Ishikawa (cell line): ENCODE data around the gene ROBO1.

Source experiments
- CEBPB ChIP-seq: IDR thresholded peaks from 2 replicates; pipeline ENCODE4 v1.6.1; 2012
- CREB1 ChIP-seq: IDR thresholded peaks from 2 replicates; pipeline ENCODE4 v1.6.1; 2012; ENCODE audit warnings: low read depth
- EGR1 ChIP-seq: IDR thresholded peaks from 2 replicates; pipeline ENCODE4 v1.6.1; 2012
- EP300 ChIP-seq: IDR thresholded peaks from 2 replicates; pipeline ENCODE4 v1.6.1; 2012; ENCODE audit warnings: borderline replicate concordance
- FOXM1 ChIP-seq: IDR thresholded peaks from 2 replicates; pipeline ENCODE4 v1.6.1; 2012; ENCODE audit warnings: low read depth, borderline replicate concordance
- MAX ChIP-seq: IDR thresholded peaks from 2 replicates; pipeline ENCODE4 v1.6.1; 2012
- NFIC ChIP-seq: IDR thresholded peaks from 2 replicates; pipeline ENCODE4 v1.6.1; 2012
- RAD21 ChIP-seq: IDR thresholded peaks from 2 replicates; pipeline ENCODE4 v1.6.1; 2012; ENCODE audit warnings: low read depth
- REST ChIP-seq: IDR thresholded peaks from 2 replicates; pipeline ENCODE4 v1.6.1; 2012; ENCODE audit warnings: low read depth, mild to moderate bottlenecking
- TAF1 ChIP-seq: IDR thresholded peaks from 2 replicates; pipeline ENCODE4 v1.6.1; 2012; ENCODE audit warnings: low read depth, mild to moderate bottlenecking
- TCF12 ChIP-seq: IDR thresholded peaks from 2 replicates; pipeline ENCODE4 v1.6.1; 2012; ENCODE audit warnings: low read depth
- TEAD4 ChIP-seq: IDR thresholded peaks from 2 replicates; pipeline ENCODE4 v1.6.1; 2012
- USF1 ChIP-seq: IDR thresholded peaks from 2 replicates; pipeline ENCODE4 v1.6.1; 2012
- YY1 ChIP-seq: IDR thresholded peaks from 2 replicates; pipeline ENCODE4 v1.6.1; 2012; ENCODE audit warnings: low read depth
- ZBTB7A ChIP-seq: IDR thresholded peaks from 2 replicates; pipeline ENCODE4 v1.6.1; 2012; ENCODE audit warnings: low read depth

ROBO1 gene

GRCh38 chr3:79202471-79203143, 565.2 kb downstream of the ROBO1 start:
- TF ChIP-seq TEAD4 (no peak), TCF12 (no peak), YY1 (no peak), MAX (no peak), EGR1 (no peak), REST (no peak), NFIC (no peak), FOXM1 (no peak), TAF1 (no peak), CREB1 (no peak)

GRCh38 chr3:79200456-79200855, 567.3 kb downstream of the ROBO1 start:
- TF ChIP-seq FOXM1 (no peak), CEBPB (no peak), CREB1 (no peak), USF1 (no peak), ZBTB7A (no peak), EGR1 (no peak), TCF12 (no peak), MAX (no peak), NFIC (no peak), REST (no peak), TAF1 (no peak), TEAD4 (no peak), EP300 (no peak), RAD21 (no peak), YY1 (no peak)

GRCh38 chr3:79199966-79200365, 567.8 kb downstream of the ROBO1 start:
- no peak for TF ChIP-seq TAF1
- no peak for TF ChIP-seq CREB1

DNA sequence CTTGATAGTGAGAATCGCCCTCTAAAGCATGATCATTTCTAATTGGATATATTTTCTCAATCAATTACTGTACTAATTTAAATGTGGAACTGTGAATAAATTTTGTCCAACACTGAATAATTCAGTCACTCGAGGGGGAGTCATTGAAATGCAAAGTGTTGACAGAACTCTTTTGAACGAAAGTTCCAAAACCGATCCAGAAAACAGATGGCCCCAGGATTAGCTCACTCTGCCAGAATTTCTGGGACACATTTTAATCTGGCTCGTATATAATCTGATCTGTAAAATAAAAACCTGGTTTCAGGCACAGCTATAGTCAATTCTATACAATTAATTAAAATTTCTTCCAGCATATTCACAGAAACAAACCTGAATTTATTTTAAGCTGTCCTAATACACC, 580.4 kb downstream of the ROBO1 start:
- no peak for TF ChIP-seq REST
- TF ChIP-seq CEBPB = no peak
- no peak for TF ChIP-seq RAD21
- no peak for TF ChIP-seq YY1
- TF ChIP-seq ZBTB7A = no peak
- no peak for TF ChIP-seq FOXM1
- TF ChIP-seq TAF1 = no peak
- no peak for TF ChIP-seq CREB1

GRCh38 chr3:79184251-79184650, 583.5 kb downstream of the ROBO1 start:
- TF ChIP-seq TAF1 = no peak
- TF ChIP-seq YY1 = no peak
- no peak for TF ChIP-seq CREB1
- no peak for TF ChIP-seq EGR1
- TF ChIP-seq CEBPB = no peak
- TF ChIP-seq ZBTB7A = no peak
- no peak for TF ChIP-seq USF1
